GM19452 (cell line): ENCODE measurements around the gene ZFP90.
A peak's percentile ranks its signal among the peaks of the same experiment; 100 is the strongest.
"Not testable (repeated sequence)": the region's sequence is repeated elsewhere in the genome, so short reads cannot be mapped to it uniquely, and the experiment has no call there.

Experiments
- ATAC-seq: cut with Tn5 transposase; IDR thresholded peaks from one replicate; pipeline ENCODE4 v1.9.1; 2021; ENCODE audit not compliant: unreplicated experiment

ZFP90 gene

GRCh38 chr16:68538880-68539701 is at the start of gene ZFP90:
Gene ZFP90 (plus strand): TSS chr16:68539291. CDS start chr16:68539793, 502 bp downstream.
- peak; percentile 89 for ATAC-seq

- no peak for ATAC-seq
These were observed 48.7 kb upstream of the ZFP90 start for GRCh38 chr16:68490358-68490757.

- no peak for ATAC-seq
These were observed 48.1 kb upstream of the ZFP90 start for GRCh38 chr16:68490829-68491575.

GRCh38 chr16:68491576-68491950 is 47.5 kb upstream of the ZFP90 start:
- no peak for ATAC-seq

- no peak for ATAC-seq
These were observed 46.9 kb upstream of the ZFP90 start for GRCh38 chr16:68492151-68492542.

GRCh38 chr16:68492543-68493411 is 46.3 kb upstream of the ZFP90 start:
- ATAC-seq: no peak

- no peak for ATAC-seq
These were observed 45.5 kb upstream of the ZFP90 start for GRCh38 chr16:68493412-68494070.

- ATAC-seq: not testable (repeated sequence)
These were observed 44.8 kb upstream of the ZFP90 start for GRCh38 chr16:68494261-68494660.

- ATAC-seq: no peak
These were observed 42.4 kb upstream of the ZFP90 start for GRCh38 chr16:68496689-68497088.

GRCh38 chr16:68499006-68499405 is 40.1 kb upstream of the ZFP90 start:
- ATAC-seq: no peak

- no peak for ATAC-seq
These were observed 35.8 kb upstream of the ZFP90 start for GRCh38 chr16:68503334-68503733.

- ATAC-seq: no peak
These were observed 35.0 kb upstream of the ZFP90 start for GRCh38 chr16:68504066-68504465.

GRCh38 chr16:68506331-68507053 is 32.6 kb upstream of the ZFP90 start:
- ATAC-seq: no peak

- no peak for ATAC-seq
These were observed 31.1 kb upstream of the ZFP90 start for GRCh38 chr16:68508013-68508412.

- ATAC-seq: no peak
These were observed 30.4 kb upstream of the ZFP90 start for GRCh38 chr16:68508641-68509240.

- no peak for ATAC-seq
These were observed 29.7 kb upstream of the ZFP90 start for GRCh38 chr16:68509381-68509780.

GRCh38 chr16:68510775-68511174 is 28.3 kb upstream of the ZFP90 start:
- ATAC-seq: no peak

- ATAC-seq: no peak
These were observed 26.9 kb upstream of the ZFP90 start for GRCh38 chr16:68512183-68512582.

- ATAC-seq: no peak
These were observed 26.3 kb upstream of the ZFP90 start for GRCh38 chr16:68512742-68513141.

GRCh38 chr16:68514511-68514910 is 24.6 kb upstream of the ZFP90 start:
- no peak for ATAC-seq
